Esophagus (tissue), 2 donors: Measurements from ENCODE around the gene SLX9. TPM values are rescaled to one million over a fixed set of nuclear protein-coding genes. Genes with fewer than 3 reads are reported as not detected.

Experiments used
- H3K27ac ChIP-seq, 2 donors: one replicate each; pipeline ENCODE4 v1.5.1; 2013; ENCODE audit warnings: low read depth in 2 of 2, mild to moderate bottlenecking in 2 of 2, inconsistent platforms in 1 of 2, low read length in 1 of 2, moderate library complexity in 1 of 2
- H3K27me3 ChIP-seq, 2 donors: one replicate each; pipeline ENCODE4 v1.6.1; 2013; ENCODE audit warnings: low read length in 2 of 2, control low read depth in 1 of 2, mild to moderate bottlenecking in 1 of 2; ENCODE audit not compliant: insufficient read depth in 2 of 2, control insufficient read depth in 1 of 2
- H3K36me3 ChIP-seq, 2 donors: one replicate each; pipeline ENCODE4 v1.6.1; 2013; ENCODE audit warnings: low read length in 1 of 2; ENCODE audit not compliant: control insufficient read depth in 2 of 2, insufficient read depth in 2 of 2
- H3K4me1 ChIP-seq, 2 donors: one replicate each; pipeline ENCODE4 v1.6.1; 2013; ENCODE audit warnings: low read length in 1 of 2; ENCODE audit not compliant: control insufficient read depth in 2 of 2, insufficient read depth in 2 of 2
- H3K4me3 ChIP-seq, 2 donors: one replicate each; pipeline ENCODE4 v1.5.1; 2013; ENCODE audit warnings: low read length in 2 of 2, mild to moderate bottlenecking in 2 of 2, low read depth in 1 of 2, moderate library complexity in 1 of 2
- H3K9me3 ChIP-seq, 2 donors: one replicate each; pipeline ENCODE4 v1.6.1; 2013; ENCODE audit warnings: mild to moderate bottlenecking in 2 of 2, low read depth in 1 of 2, low read length in 1 of 2, moderate library complexity in 1 of 2; ENCODE audit not compliant: control insufficient read depth in 2 of 2, insufficient read depth in 1 of 2
- WGBS, 2 donors: extraction: QIAGEN DNeasy Blood & Tissue Kit; methylation state at CpG; one replicate each; pipeline ENCODE4 v1.1.7; 2013; 5-methylcytosine and 5-hydroxymethylcytosine counted together
- polyA plus RNA-seq, 2 donors: library from polyadenylated mRNA; stranded (reverse); fragments of 200-250 nt; gene quantifications; one replicate each; pipeline ENCODE4 v1.2.3, GENCODE V29; 2013
- donor health status: healthy with polysubstance abuse.
- donor health status: Bipolar disorder and iron deficiency.

SLX9 gene
- polyA plus RNA-seq, 2 donors, result 12.4 to 16.1 TPM

GRCh38 chr21:44943686-44944550 is 4.1 kb downstream of the SLX9 start:
- Histone ChIP-seq H3K27me3 (no peaks in the 10 kb centered on the region), H3K9me3 (no peaks in the 10 kb centered on the region), H3K4me3 (no peak overlapping the region), H3K4me1 (peaks cover 7 to 9% of the 10 kb centered on the region in 2 donors), H3K36me3 (peaks cover 3 to 24% of the 10 kb centered on the region in 2 donors), H3K27ac (no peak overlapping the region)
- WGBS, 2 donors, result 88 to 90% methylated on average over 24 of the region's 24 CpGs

GRCh38 chr21:44944596-44944995 is 4.8 kb downstream of the SLX9 start:
- Histone ChIP-seq H3K27ac (no peak overlapping the region), H3K27me3 (no peaks in the 10 kb centered on the region), H3K4me1 (peaks cover 7 to 8% of the 10 kb centered on the region in 2 donors), H3K9me3 (no peaks in the 10 kb centered on the region), H3K36me3 (peaks cover 3 to 24% of the 10 kb centered on the region in 2 donors), H3K4me3 (no peak overlapping the region)
- WGBS, 2 donors, result 94 to 97% methylated on average over 10 of the region's 10 CpGs

- H3K27me3 ChIP-seq, result no peaks in the 10 kb centered on the region
- peaks cover 7 to 8% of the 10 kb centered on the region in 2 donors for H3K4me1 ChIP-seq
- H3K36me3 ChIP-seq, result peaks cover 3 to 31% of the 10 kb centered on the region in 2 donors
- WGBS, 2 donors, result 86 to 89% methylated on average over 25 of the region's 25 CpGs
- H3K4me3 ChIP-seq, result no peak overlapping the region
- H3K27ac ChIP-seq, result no peak overlapping the region
- H3K9me3 ChIP-seq, result no peaks in the 10 kb centered on the region
Measured at GRCh38 chr21:44946254-44947041, 6.6 kb downstream of the SLX9 start.

- Histone ChIP-seq H3K36me3 (peaks cover 3 to 33% of the 10 kb centered on the region in 2 donors), H3K27ac (no peak overlapping the region)
- WGBS, 2 donors, result 76 to 78% methylated on average over 22 of the region's 22 CpGs
Measured at GRCh38 chr21:44947111-44947929, 7.5 kb downstream of the SLX9 start.

GRCh38 chr21:44947930-44948331 is 8.1 kb downstream of the SLX9 start:
- no peaks in the 10 kb centered on the region for H3K27me3 ChIP-seq
- H3K4me1 ChIP-seq, result peaks cover 3 to 4% of the 10 kb centered on the region in 2 donors
- peaks cover 3 to 36% of the 10 kb centered on the region in 2 donors for H3K36me3 ChIP-seq
- no peaks in the 10 kb centered on the region for H3K9me3 ChIP-seq
- 91 to 92% methylated on average over 33 of the region's 33 CpGs for WGBS, 2 donors
- no peak overlapping the region for H3K4me3 ChIP-seq
- no peak overlapping the region for H3K27ac ChIP-seq

More at GRCh38 chr21:44947111-44947929, 7.5 kb downstream of the SLX9 start:
- H3K4me3 ChIP-seq, result no peak overlapping the region
- no peaks in the 10 kb centered on the region for H3K27me3 ChIP-seq
- H3K4me1 ChIP-seq, result peaks cover 3 to 4% of the 10 kb centered on the region in 2 donors
- no peaks in the 10 kb centered on the region for H3K9me3 ChIP-seq

GRCh38 chr21:44948426-44949120 is 8.7 kb downstream of the SLX9 start:
- Histone ChIP-seq H3K27ac (no peak overlapping the region), H3K4me3 (no peak overlapping the region), H3K36me3 (peaks cover 3 to 36% of the 10 kb centered on the region in 2 donors), H3K9me3 (no peaks in the 10 kb centered on the region), H3K4me1 (peaks cover 3 to 4% of the 10 kb centered on the region in 2 donors), H3K27me3 (no peaks in the 10 kb centered on the region)
- WGBS, 2 donors, result 81 to 85% methylated on average over 16 of the region's 16 CpGs

GRCh38 chr21:44949161-44949778 is 9.4 kb downstream of the SLX9 start:
- peaks cover 3 to 7% of the 10 kb centered on the region in 2 donors for H3K4me1 ChIP-seq
- no peak overlapping the region for H3K27ac ChIP-seq
- peaks cover 3 to 37% of the 10 kb centered on the region in 2 donors for H3K36me3 ChIP-seq
- no peaks in the 10 kb centered on the region for H3K27me3 ChIP-seq
- no peaks in the 10 kb centered on the region for H3K9me3 ChIP-seq
- no peak overlapping the region for H3K4me3 ChIP-seq
- 72 to 81% methylated on average over 30 of the region's 30 CpGs for WGBS, 2 donors

GRCh38 chr21:44949779-44950198 is 10.0 kb downstream of the SLX9 start:
- Histone ChIP-seq H3K36me3 (peaks cover 3 to 35% of the 10 kb centered on the region in 2 donors), H3K27ac (no peak overlapping the region)
- WGBS, 2 donors, result 7 to 10% methylated on average over 10 of the region's 10 CpGs

More at GRCh38 chr21:44949779-44950198, 10.0 kb downstream of the SLX9 start:
- peaks cover 3 to 7% of the 10 kb centered on the region in 2 donors for H3K4me1 ChIP-seq
- H3K27me3 ChIP-seq, result no peaks in the 10 kb centered on the region
- no peak overlapping the region for H3K4me3 ChIP-seq
- H3K9me3 ChIP-seq, result no peaks in the 10 kb centered on the region
